NCI-H146 (cell line): Measurements from ENCODE around the gene DUSP22.

Experiments used
- DNase-seq: peaks from one replicate; lab custom pipeline; 2025; lab: John Stamatoyannopoulos, UW

Gene DUSP22

GRCh38 chr6:352474-352873 lies 60.2 kb downstream of the DUSP22 start:
- DNase-seq = no peak

DNA sequence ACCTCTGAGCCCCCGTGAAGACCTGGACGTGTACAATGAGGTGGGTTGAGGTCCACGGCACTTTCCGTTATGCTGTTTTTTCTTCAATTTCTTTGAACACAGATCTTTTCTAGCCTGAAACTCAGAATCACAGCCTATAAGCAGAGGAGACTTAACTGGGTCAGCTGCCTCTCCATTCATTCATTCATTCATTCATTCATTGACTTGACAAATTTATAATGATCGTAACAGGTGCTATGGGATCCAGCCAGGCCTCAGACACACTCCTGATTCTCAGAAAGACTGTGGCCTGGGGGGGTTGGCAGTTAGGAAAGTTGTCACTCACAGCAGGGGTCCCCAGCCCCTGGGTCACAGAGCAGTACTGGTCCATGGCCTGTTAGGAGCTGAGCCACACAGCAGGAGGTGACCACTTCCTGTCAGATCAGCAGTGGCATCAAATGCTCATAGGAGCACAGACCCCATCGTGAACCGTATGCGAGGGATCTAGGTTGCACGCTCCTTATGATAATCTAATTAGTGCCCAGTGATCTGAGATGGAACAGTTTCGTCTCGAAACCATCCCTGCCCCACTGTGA lies 60.7 kb downstream of the DUSP22 start:
- no peak for DNase-seq

DNA sequence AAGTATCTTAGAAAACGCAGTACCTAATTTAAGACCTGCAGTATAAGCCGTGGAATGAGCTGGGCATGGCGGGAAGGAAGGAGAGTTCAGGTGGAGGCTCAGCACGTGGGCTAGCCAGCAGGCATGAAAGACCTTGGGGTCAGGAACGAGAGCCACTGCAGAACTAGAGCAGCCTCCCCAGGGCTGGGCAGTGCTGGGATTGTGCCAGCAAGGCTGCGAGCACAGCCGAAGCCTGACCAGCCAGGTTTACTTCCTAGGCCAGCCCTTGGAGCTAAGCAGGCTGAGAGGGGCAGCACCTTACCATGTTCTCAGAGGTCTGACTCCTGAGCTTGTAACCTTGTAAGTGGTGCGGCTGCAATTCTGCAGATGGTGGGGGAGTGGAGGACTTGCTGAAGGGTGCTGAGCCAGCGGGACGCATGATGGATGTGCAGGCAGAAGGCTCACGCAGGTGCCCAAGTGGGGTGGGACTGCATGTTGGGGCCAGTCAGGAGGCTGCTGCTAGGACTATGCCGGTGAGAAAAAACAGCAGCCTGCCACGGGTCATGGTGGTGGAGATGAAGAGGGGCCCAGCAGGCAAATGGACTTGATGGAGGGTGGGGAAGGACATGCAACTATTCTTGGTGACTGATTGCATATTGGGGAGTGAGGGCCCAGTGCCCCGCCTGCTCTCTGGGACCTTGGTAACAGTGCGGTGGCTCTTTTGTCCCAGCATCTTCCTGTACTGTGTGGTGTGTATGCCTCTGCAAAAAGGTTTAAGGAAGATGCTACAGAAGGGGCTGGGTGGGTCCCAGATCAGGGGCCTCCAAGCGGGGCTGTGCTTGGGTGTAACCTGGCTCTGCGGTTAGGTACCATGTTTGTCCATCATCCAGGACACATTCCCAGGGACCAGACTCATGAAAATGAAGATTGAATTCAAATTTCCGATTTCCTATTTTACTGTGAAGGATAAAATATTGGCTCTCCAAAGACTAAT lies 61.6 kb downstream of the DUSP22 start:
- DNase-seq = no peak

DNA sequence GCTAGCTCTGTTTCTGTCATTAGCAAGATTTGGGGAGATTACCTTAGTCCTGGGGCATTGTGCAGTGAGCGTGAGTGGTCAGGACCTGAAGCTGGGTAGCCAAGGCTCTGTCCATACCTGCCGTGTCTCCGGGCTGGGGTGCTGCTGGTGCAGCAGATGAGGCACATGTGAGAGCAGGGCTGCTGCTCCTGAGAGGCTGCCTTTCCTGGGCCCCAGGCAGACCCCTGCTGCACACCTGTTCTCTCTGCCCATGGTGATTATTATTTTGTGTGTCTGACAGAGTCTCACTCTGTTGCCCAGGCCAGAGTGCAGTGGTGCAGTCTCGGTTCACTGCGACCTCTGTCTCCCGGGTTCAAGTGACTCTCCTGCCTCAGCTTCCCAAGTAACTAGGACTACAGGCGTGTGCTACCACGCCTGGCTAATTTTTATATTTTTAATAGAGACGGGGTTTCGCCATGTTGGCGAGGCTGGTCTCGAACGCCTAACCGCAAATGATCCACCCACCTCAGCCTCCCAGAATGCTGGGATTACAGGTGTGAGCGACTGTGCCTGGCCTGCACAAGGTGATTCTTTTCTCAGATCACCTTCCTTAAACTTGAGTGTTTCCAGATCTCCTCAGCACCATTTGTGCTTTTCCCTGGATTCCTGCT lies 62.5 kb downstream of the DUSP22 start:
- DNase-seq = no peak

GRCh38 chr6:355373-356208 lies 63.3 kb downstream of the DUSP22 start:
- no peak for DNase-seq

- no peak for DNase-seq
These were observed 64.6 kb downstream of the DUSP22 start for GRCh38 chr6:356828-357251.

- DNase-seq = no peak
These were observed 65.0 kb downstream of the DUSP22 start for GRCh38 chr6:357261-357790.

GRCh38 chr6:357791-358341 lies 65.6 kb downstream of the DUSP22 start:
- DNase-seq = no peak

- no peak for DNase-seq
These were observed 66.1 kb downstream of the DUSP22 start for GRCh38 chr6:358432-358831.

DNA sequence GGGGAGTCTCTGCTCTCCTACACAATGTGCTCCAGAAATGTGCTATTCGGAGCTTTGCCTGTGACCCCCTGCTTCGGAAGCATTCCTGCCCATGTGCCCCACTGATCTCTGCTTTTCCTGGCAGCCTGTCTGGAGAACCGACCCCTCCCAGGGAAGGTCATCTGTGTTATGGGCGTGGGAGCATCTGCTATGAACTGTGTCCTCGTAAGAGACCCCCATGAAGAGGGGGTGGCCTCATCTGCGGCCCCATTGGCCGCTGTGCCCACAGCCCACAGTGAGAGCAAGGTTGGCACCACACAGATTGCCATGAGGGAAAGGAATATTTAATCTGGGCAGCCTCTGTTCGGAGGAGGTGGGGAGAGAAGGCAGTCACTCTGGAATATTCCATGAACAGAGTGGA lies 66.6 kb downstream of the DUSP22 start:
- no peak for DNase-seq

- no peak for DNase-seq
These were observed 67.2 kb downstream of the DUSP22 start for GRCh38 chr6:359261-360035.

GRCh38 chr6:360349-360748 lies 68.1 kb downstream of the DUSP22 start:
- no peak for DNase-seq

GRCh38 chr6:360764-361373 lies 68.6 kb downstream of the DUSP22 start:
- DNase-seq = no peak

DNA sequence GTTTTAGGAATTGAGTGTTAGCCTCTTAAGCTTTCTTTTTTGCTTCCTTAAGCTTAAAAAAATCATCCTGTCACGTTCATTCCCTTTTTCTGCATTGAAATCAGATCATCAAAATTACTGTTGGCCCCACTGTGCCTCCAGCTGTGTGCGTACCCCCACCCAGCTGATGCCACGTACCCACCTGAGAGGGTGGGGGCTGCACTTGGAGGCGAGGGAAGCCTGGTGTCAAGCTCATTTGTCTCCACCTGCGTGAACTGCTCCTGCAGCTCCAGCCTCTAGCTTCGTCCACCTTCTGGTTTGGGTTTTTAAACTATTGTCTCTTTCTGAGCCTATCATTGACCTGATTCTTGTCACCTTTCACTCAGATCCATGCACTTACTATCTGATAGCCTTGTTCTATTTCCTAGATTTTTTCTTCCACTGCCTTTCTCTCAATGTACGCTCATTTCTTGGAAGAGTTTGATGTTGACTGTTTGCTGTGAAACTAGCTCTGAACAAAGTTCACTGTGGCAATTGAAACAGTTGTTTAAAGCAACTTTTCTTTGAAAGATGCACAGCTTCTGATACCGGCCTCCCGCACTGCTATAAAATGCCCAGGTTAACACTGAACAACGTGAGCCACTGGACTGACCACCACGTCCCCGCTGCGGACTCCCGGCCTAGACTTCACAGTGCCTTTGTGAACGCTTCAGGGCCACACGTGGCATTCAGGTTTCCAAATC lies 69.3 kb downstream of the DUSP22 start:
- no peak for DNase-seq

GRCh38 chr6:362231-362923 lies 70.1 kb downstream of the DUSP22 start:
- DNase-seq = no peak

GRCh38 chr6:362924-363249 lies 70.6 kb downstream of the DUSP22 start:
- no peak for DNase-seq

GRCh38 chr6:363291-363690 lies 71.0 kb downstream of the DUSP22 start:
- no peak for DNase-seq

GRCh38 chr6:363909-364308 lies 71.6 kb downstream of the DUSP22 start:
- DNase-seq = no peak
